HG03108 (cell line): ENCODE data around the gene TPRG1.

ENCODE experiments used
- ATAC-seq: cut with Tn5 transposase; IDR thresholded peaks from one replicate; pipeline ENCODE4 v1.9.1; 2021; ENCODE audit warnings: moderate library complexity; ENCODE audit not compliant: unreplicated experiment

TPRG1 gene

GRCh38 chr3:189227249-189227648 is 55.5 kb downstream of the TPRG1 start:
- no peak for ATAC-seq

- ATAC-seq = peak; percentile 76
Observed at GRCh38 chr3:189229196-189229828, 57.5 kb downstream of the TPRG1 start.

GRCh38 chr3:189232790-189233189 is 61.0 kb downstream of the TPRG1 start:
- ATAC-seq = no peak

- no peak for ATAC-seq
Observed at GRCh38 chr3:189233225-189233858, 61.6 kb downstream of the TPRG1 start.

- no peak for ATAC-seq
Observed at GRCh38 chr3:189235214-189235613, 63.4 kb downstream of the TPRG1 start.

DNA sequence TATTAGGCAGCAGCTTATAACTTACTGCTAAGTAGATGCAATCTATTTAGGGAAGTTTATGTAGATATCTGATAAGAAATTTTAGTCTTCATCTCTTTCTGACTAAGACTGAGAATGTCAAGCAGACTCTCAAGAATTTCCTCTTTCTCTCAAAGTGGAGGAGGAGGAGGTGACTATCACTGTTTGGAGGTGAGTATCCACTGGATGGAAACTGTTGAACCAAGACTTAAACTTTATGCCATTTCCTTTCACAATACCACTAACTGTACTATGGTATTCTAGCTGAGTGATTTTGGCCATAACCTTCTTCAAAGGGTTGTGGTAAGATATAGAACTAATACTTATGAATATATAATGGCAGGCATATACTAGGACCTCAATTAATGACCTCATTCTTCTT is 64.6 kb downstream of the TPRG1 start:
- no peak for ATAC-seq

- no peak for ATAC-seq
Observed at GRCh38 chr3:189237526-189237925, 65.8 kb downstream of the TPRG1 start.

- no peak for ATAC-seq
Observed at GRCh38 chr3:189238071-189238470, 66.3 kb downstream of the TPRG1 start.

DNA sequence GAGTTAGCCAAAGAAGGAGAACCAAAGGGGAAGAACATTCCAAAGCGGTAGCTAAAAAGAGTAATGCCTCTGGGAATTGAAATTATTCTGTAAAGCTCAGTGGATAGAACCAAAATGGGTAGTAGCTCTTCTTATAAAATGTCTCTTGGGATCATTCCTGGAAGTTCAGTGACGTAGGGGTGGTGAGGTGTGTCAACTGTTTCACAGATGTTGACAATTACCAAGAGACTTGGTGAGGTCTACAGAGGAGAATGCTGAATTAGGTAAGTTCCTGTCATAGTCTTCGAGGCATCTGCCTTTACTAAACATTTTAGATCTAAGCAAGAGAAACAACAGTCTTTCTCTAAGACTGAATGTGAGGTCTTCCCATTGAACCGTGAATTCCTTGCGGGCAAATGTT is 67.8 kb downstream of the TPRG1 start:
- no peak for ATAC-seq

DNA sequence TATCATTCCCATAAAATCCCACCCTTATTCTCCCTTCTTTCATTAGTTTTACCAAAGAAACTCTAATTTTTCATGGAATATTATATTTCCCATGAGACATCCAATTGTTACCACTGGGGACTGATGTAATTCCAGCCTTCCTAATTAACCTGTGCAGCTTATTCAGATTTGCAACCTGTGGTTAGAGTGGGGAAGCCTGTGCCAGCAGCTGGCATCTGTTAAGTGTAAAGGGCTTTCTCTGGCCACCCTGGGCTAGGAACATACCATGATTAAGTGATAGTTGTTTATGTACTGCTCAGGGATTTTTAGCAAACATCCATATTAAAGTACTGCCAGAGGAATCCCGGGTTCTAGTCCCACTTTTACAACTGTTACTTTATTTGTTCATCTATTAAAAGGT is 78.2 kb downstream of the TPRG1 start:
- ATAC-seq = no peak

GRCh38 chr3:189258261-189258660 is 86.5 kb downstream of the TPRG1 start:
- no peak for ATAC-seq

- no peak for ATAC-seq
Observed at GRCh38 chr3:189260556-189261493, 89.1 kb downstream of the TPRG1 start.

DNA sequence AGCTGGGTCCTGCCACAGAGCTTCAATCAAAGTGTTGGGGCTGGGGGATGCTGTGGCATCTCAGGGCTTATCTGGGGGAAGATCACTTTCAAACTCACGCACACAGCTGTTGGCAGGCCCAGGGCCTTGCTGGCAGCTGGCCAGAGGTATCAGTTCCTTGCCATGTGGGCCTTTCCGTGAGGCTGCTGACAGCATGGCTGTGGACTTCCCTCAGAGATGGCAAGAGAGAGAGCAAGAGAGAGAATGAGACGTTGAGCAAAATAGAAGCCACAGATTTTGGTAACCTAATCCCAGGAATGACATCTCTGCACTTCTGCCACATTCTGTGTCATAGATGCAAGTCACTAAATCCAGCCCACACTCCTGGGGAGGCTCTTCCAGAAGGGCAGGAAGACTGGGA is 91.0 kb downstream of the TPRG1 start:
- ATAC-seq = no peak

DNA sequence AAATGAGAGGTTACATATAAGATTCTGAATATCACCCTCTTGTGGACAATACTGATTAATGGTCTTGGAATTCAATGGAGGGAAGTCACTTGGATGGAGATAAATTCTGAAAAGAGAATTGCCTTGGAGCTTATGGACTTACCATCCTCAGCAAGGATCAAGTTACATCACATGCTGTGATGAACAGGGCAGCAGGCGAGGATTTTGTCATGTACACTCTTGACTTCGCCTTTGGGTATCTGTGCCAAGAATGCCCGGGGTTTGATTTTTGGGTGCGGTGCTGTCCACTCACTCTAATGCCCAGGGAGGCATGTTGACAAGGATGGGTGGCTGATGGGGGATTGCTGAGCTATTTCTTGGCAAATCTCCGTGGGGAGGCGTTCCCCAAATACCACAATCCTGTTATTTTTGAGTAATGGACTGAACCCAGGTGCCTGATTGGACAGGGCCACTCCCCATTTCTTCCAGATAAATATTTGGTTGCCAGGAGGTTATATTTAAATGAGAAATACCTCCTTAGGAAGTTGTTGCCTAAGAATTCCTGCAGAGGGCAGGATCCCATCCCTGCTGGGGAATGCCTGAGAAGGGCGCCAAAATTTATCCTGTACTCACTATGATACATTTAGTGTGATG is 96.3 kb downstream of the TPRG1 start:
- no peak for ATAC-seq

GRCh38 chr3:189269365-189269764 is 97.6 kb downstream of the TPRG1 start:
- ATAC-seq = no peak

GRCh38 chr3:189270248-189270832 is 98.6 kb downstream of the TPRG1 start:
- peak; percentile 84 for ATAC-seq

GRCh38 chr3:189272500-189273119 is 100.8 kb downstream of the TPRG1 start:
- no peak for ATAC-seq

- no peak for ATAC-seq
Observed at GRCh38 chr3:189273736-189274135, 102.0 kb downstream of the TPRG1 start.

GRCh38 chr3:189275182-189275581 is 103.4 kb downstream of the TPRG1 start:
- no peak for ATAC-seq

DNA sequence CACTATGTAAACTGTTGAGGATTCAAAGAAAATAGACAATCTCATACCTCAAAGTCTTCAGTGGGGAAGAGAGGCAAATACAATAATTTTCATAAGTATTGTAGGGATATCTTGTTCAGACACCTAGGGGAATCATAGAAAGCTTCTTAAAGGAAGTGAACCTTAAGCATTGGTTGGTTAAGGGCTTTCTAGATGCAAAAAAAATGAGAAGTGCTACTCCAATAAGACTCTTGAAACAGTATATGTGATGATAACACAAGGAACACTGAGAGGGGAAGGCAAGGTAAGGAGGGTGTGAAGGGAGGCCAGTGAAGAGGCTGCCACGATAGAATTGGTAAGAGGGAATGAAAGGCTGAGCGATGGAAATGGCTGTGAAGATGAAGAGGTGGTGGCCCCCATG is 104.1 kb downstream of the TPRG1 start:
- ATAC-seq = no peak
